HUES6 (cell line): Measurements from ENCODE around the gene HOXB3.

Source experiments
- H3K27ac ChIP-seq: 2 replicates; pipeline ENCODE4 v1.7.0; 2013; ENCODE audit warnings: low read depth, mild to moderate bottlenecking, low read length, inconsistent platforms
- H3K27me3 ChIP-seq: 2 replicates; pipeline ENCODE4 v1.6.1; 2013; ENCODE audit warnings: low read length; ENCODE audit not compliant: control insufficient read depth, insufficient read depth
- H3K36me3 ChIP-seq: 2 replicates; pipeline ENCODE4 v1.6.1; 2013; ENCODE audit warnings: low read length; ENCODE audit not compliant: control insufficient read depth, insufficient read depth
- H3K4me1 ChIP-seq: 2 replicates; pipeline ENCODE4 v1.6.1; 2013; ENCODE audit warnings: low read length; ENCODE audit not compliant: control insufficient read depth, insufficient read depth
- H3K4me3 ChIP-seq: 2 replicates; pipeline ENCODE4 v1.5.1; 2013; ENCODE audit warnings: low read depth, low read length
- H3K9ac ChIP-seq: one replicate; pipeline ENCODE4 v1.6.1; 2013; ENCODE audit warnings: mild to moderate bottlenecking, low read length
- H3K9me3 ChIP-seq: 2 replicates; pipeline ENCODE4 v1.6.1; 2013; ENCODE audit warnings: low read depth, low read length; ENCODE audit not compliant: control insufficient read depth, insufficient read depth

Gene HOXB3

GRCh38 chr17:48578616-48579470, 11.2 kb downstream of the HOXB3 start:
- Histone ChIP-seq H3K27me3 (peaks cover 100% of the 10 kb centered on the region), H3K4me1 (peaks cover 32% of the 10 kb centered on the region; the same call in 1 of the 2 replicates), H3K9ac (peak overlapping the region; percentile 91), H3K27ac (no peak overlapping the region; the same call in 1 of the 2 replicates), H3K9me3 (no peaks in the 10 kb centered on the region), H3K4me3 (peak overlapping the region; percentile 60), H3K36me3 (no peaks in the 10 kb centered on the region; the same call in 1 of the 2 replicates)

- Histone ChIP-seq H3K4me3 (peak within 1 kb of the TSS; percentile 60), H3K36me3 (no peaks in the 10 kb centered on the region), H3K27ac (no peak within 1 kb of the TSS; the same call in 1 of the 2 replicates), H3K9ac (peak within 1 kb of the TSS; percentile 91), H3K9me3 (no peaks in the 10 kb centered on the region), H3K4me1 (peaks cover 38% of the 10 kb centered on the region; the same call in 1 of the 2 replicates), H3K27me3 (peaks cover 100% of the 10 kb centered on the region)
Measured at GRCh38 chr17:48577946-48578615, 12.0 kb downstream of the HOXB3 start, which contains the start of gene HOXB4. Gene HOXB4, minus strand, starts transcription at chr17:48578350. Its CDS starts 31 bp downstream, at chr17:48578319.

GRCh38 chr17:48577330-48577945, 12.6 kb downstream of the HOXB3 start:
- Histone ChIP-seq H3K27me3 (peaks cover 100% of the 10 kb centered on the region), H3K4me1 (peaks cover 44% of the 10 kb centered on the region; the same call in 1 of the 2 replicates), H3K4me3 (peak overlapping the region; percentile 45; the same call in 1 of the 2 replicates), H3K9me3 (no peaks in the 10 kb centered on the region), H3K27ac (no peak overlapping the region; the same call in 1 of the 2 replicates), H3K9ac (peak overlapping the region; percentile 79), H3K36me3 (no peaks in the 10 kb centered on the region)

GRCh38 chr17:48576479-48577309, 13.3 kb downstream of the HOXB3 start:
- no peaks in the 10 kb centered on the region for H3K9me3 ChIP-seq
- H3K9ac ChIP-seq: peak overlapping the region; percentile 79
- H3K27me3 ChIP-seq: peaks cover 100% of the 10 kb centered on the region
- peak overlapping the region; percentile 45; the same call in 1 of the 2 replicates for H3K4me3 ChIP-seq
- H3K4me1 ChIP-seq: peaks cover 45% of the 10 kb centered on the region; the same call in 1 of the 2 replicates
- no peak overlapping the region; the same call in 1 of the 2 replicates for H3K27ac ChIP-seq
- no peaks in the 10 kb centered on the region for H3K36me3 ChIP-seq

- Histone ChIP-seq H3K4me1 (peaks cover 49% of the 10 kb centered on the region), H3K27me3 (peaks cover 100% of the 10 kb centered on the region), H3K9ac (peak overlapping the region; percentile 73), H3K9me3 (no peaks in the 10 kb centered on the region), H3K36me3 (no peaks in the 10 kb centered on the region), H3K4me3 (peak overlapping the region; percentile 27; the same call in 1 of the 2 replicates), H3K27ac (no peak overlapping the region; the same call in 1 of the 2 replicates)
Measured at GRCh38 chr17:48575673-48576478, 14.2 kb downstream of the HOXB3 start.

GRCh38 chr17:48575066-48575582, 14.9 kb downstream of the HOXB3 start:
- Histone ChIP-seq H3K27ac (no peak overlapping the region; the same call in 1 of the 2 replicates), H3K9me3 (no peaks in the 10 kb centered on the region), H3K27me3 (peaks cover 100% of the 10 kb centered on the region), H3K9ac (peak overlapping the region; percentile 76), H3K4me3 (no peak overlapping the region), H3K36me3 (no peaks in the 10 kb centered on the region), H3K4me1 (peaks cover 57% of the 10 kb centered on the region)

- H3K27me3 ChIP-seq: peaks cover 100% of the 10 kb centered on the region
- H3K36me3 ChIP-seq: no peaks in the 10 kb centered on the region
Measured at GRCh38 chr17:48574505-48575065, 15.5 kb downstream of the HOXB3 start.

GRCh38 chr17:48571826-48572417, 18.1 kb downstream of the HOXB3 start:
- peak overlapping the region; percentile 40; the same call in 1 of the 2 replicates for H3K4me3 ChIP-seq
- peaks cover 100% of the 10 kb centered on the region for H3K27me3 ChIP-seq

More at GRCh38 chr17:48574505-48575065, 15.5 kb downstream of the HOXB3 start:
- Histone ChIP-seq H3K4me3 (peak overlapping the region; percentile 24; the same call in 1 of the 2 replicates), H3K9me3 (no peaks in the 10 kb centered on the region), H3K27ac (no peak overlapping the region; the same call in 1 of the 2 replicates), H3K4me1 (peaks cover 62% of the 10 kb centered on the region), H3K9ac (peak overlapping the region; percentile 76)

More at GRCh38 chr17:48571826-48572417, 18.1 kb downstream of the HOXB3 start:
- Histone ChIP-seq H3K27ac (no peak overlapping the region; the same call in 1 of the 2 replicates), H3K4me1 (peaks cover 73% of the 10 kb centered on the region), H3K36me3 (no peaks in the 10 kb centered on the region), H3K9me3 (no peaks in the 10 kb centered on the region), H3K9ac (peak overlapping the region; percentile 76)
